ENCODE data around the gene NKAIN1.

DNA sequence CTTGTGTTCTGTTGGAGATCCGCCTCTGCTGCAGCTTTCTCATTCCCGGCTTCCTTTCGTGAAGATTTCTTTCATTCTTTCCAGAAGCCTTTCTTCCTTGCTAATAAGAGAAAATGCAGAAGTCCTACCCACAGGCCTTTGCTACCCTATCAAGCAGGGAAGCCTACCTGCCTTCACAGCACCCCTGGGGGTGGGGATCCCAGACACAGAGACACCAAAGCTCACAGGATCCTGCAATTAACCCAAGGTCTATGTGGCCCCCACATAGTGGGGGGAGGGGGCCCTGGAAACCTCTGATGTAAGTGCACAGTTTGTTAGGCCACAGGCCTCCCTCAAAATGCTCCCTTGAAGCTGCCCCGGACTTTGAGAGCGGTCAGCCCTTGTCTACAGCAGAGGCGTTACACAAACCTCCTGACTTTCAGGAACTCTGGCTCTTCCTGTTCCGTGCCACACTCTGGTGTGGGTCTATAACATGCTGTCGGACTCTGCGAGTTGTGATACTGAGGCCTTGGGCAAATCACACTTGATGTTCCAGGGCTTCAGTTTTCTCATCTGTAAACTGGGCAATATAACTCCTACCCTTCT lies 31.2 kb downstream of the NKAIN1 start:
- TF ChIP-seq, protein P1, sequence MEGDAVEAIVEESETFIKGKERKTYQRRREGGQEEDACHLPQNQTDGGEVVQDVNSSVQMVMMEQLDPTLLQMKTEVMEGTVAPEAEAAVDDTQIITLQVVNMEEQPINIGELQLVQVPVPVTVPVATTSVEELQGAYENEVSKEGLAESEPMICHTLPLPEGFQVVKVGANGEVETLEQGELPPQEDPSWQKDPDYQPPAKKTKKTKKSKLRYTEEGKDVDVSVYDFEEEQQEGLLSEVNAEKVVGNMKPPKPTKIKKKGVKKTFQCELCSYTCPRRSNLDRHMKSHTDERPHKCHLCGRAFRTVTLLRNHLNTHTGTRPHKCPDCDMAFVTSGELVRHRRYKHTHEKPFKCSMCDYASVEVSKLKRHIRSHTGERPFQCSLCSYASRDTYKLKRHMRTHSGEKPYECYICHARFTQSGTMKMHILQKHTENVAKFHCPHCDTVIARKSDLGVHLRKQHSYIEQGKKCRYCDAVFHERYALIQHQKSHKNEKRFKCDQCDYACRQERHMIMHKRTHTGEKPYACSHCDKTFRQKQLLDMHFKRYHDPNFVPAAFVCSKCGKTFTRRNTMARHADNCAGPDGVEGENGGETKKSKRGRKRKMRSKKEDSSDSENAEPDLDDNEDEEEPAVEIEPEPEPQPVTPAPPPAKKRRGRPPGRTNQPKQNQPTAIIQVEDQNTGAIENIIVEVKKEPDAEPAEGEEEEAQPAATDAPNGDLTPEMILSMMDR (IDR thresholded peaks at IDR 0.05) = no peak
- no peak for TF ChIP-seq POLR2A (IDR thresholded peaks at IDR 0.05)

Measured in esophagus squamous epithelium (tissue), 4 donors.